ENCODE data around the gene BPIFA1. TPM values are rescaled to one million over a fixed set of nuclear protein-coding genes. Genes with fewer than 3 reads are reported as not detected.

Gene BPIFA1
- total and polyA plus RNA-seq, 9 of the 15 experiments (the other 6 are each of a cell fraction or from before 2014, with no cell fraction given), result not detected

DNA sequence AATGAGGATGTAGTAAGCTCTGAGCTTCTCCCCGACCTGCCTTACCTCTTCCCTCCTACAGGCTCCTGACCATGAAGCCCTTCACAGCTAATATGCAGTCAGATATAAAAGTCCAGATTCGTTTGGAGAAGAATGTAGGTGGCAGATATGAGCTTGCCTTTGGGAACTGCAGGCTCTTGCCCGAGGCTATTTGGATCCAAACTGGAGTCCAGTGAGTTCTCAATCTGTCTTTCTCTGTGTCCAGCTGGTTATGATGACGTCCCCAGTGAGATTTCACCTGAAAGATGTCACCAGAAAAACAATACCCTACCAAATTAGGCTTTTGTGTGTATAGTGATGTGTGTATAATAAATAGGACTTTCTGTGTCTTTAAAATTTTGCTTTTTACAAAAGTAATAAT is 33.3 kb upstream of the BPIFA1 start:
- intact Hi-C loops (cut with micrococcal nuclease), result no loop called here
- Histone ChIP-seq H3K4me1 (replicated peaks in 1 of 2; ENCODE audit: control insufficient read depth in 2 of 2, insufficient read depth in 2 of 2, low read length in 2 of 2) (no peaks in the 10 kb centered on the region), H3K9ac (ENCODE audit: insufficient read depth in 1 of 2, low read depth in 2 of 2, low read length in 2 of 2) (no peak overlapping the region), H3K27me3 (ENCODE audit: control insufficient read depth in 2 of 2, insufficient read depth in 2 of 2, low read length in 2 of 2) (peaks cover 7 to 8% of the 10 kb centered on the region in 2 experiments), H4K20me1 (replicated peaks; ENCODE audit: control insufficient read depth, insufficient read depth, low read length) (peaks cover 4% of the 10 kb centered on the region; the same call in 1 of the 2 replicates), H3K36me3 (ENCODE audit: control insufficient read depth, insufficient read depth, low read length) (no peaks in the 10 kb centered on the region), H3K27ac (ENCODE audit: extremely low read depth, low read depth, low read length) (no peak overlapping the region), H3K4me3 (no peak overlapping the region), H3K4me2 (ENCODE audit: insufficient read depth, low read length) (no peak overlapping the region), H2AFZ (ENCODE audit: low read depth, low read length) (no peak overlapping the region), H3K9me1 (ENCODE audit: control insufficient read depth, insufficient read depth, low read length) (no peaks in the 10 kb centered on the region), H3K9me3 (replicated peaks; ENCODE audit: control insufficient read depth, insufficient read depth, low read depth, low read length) (no peaks in the 10 kb centered on the region), H3K79me2 (ENCODE audit: control insufficient read depth, insufficient read depth, low read length) (no peaks in the 10 kb centered on the region)
- POLR2A ChIA-PET, result no interaction called here
- DNase-seq (ENCODE audit: extremely low read depth in 1 of 4, low spot score in 3 of 4), result no peak
- BruUV-seq (replicated peaks), result no TSS peak
- WGBS (ENCODE audit: insufficient coverage, low coverage, missing lambda C conversion rate), result 0% methylated on average over 4 of the region's 4 CpGs
- TF ChIP-seq CREB1 (IDR thresholded peaks at IDR 0.05) (no peak), CREB1 (CRISPR knock-in tag; IDR thresholded peaks at IDR 0.05) (no peak), CBFB (CRISPR knock-in tag; IDR thresholded peaks at IDR 0.05) (no peak)
- TF ChIP-seq, protein P1, sequence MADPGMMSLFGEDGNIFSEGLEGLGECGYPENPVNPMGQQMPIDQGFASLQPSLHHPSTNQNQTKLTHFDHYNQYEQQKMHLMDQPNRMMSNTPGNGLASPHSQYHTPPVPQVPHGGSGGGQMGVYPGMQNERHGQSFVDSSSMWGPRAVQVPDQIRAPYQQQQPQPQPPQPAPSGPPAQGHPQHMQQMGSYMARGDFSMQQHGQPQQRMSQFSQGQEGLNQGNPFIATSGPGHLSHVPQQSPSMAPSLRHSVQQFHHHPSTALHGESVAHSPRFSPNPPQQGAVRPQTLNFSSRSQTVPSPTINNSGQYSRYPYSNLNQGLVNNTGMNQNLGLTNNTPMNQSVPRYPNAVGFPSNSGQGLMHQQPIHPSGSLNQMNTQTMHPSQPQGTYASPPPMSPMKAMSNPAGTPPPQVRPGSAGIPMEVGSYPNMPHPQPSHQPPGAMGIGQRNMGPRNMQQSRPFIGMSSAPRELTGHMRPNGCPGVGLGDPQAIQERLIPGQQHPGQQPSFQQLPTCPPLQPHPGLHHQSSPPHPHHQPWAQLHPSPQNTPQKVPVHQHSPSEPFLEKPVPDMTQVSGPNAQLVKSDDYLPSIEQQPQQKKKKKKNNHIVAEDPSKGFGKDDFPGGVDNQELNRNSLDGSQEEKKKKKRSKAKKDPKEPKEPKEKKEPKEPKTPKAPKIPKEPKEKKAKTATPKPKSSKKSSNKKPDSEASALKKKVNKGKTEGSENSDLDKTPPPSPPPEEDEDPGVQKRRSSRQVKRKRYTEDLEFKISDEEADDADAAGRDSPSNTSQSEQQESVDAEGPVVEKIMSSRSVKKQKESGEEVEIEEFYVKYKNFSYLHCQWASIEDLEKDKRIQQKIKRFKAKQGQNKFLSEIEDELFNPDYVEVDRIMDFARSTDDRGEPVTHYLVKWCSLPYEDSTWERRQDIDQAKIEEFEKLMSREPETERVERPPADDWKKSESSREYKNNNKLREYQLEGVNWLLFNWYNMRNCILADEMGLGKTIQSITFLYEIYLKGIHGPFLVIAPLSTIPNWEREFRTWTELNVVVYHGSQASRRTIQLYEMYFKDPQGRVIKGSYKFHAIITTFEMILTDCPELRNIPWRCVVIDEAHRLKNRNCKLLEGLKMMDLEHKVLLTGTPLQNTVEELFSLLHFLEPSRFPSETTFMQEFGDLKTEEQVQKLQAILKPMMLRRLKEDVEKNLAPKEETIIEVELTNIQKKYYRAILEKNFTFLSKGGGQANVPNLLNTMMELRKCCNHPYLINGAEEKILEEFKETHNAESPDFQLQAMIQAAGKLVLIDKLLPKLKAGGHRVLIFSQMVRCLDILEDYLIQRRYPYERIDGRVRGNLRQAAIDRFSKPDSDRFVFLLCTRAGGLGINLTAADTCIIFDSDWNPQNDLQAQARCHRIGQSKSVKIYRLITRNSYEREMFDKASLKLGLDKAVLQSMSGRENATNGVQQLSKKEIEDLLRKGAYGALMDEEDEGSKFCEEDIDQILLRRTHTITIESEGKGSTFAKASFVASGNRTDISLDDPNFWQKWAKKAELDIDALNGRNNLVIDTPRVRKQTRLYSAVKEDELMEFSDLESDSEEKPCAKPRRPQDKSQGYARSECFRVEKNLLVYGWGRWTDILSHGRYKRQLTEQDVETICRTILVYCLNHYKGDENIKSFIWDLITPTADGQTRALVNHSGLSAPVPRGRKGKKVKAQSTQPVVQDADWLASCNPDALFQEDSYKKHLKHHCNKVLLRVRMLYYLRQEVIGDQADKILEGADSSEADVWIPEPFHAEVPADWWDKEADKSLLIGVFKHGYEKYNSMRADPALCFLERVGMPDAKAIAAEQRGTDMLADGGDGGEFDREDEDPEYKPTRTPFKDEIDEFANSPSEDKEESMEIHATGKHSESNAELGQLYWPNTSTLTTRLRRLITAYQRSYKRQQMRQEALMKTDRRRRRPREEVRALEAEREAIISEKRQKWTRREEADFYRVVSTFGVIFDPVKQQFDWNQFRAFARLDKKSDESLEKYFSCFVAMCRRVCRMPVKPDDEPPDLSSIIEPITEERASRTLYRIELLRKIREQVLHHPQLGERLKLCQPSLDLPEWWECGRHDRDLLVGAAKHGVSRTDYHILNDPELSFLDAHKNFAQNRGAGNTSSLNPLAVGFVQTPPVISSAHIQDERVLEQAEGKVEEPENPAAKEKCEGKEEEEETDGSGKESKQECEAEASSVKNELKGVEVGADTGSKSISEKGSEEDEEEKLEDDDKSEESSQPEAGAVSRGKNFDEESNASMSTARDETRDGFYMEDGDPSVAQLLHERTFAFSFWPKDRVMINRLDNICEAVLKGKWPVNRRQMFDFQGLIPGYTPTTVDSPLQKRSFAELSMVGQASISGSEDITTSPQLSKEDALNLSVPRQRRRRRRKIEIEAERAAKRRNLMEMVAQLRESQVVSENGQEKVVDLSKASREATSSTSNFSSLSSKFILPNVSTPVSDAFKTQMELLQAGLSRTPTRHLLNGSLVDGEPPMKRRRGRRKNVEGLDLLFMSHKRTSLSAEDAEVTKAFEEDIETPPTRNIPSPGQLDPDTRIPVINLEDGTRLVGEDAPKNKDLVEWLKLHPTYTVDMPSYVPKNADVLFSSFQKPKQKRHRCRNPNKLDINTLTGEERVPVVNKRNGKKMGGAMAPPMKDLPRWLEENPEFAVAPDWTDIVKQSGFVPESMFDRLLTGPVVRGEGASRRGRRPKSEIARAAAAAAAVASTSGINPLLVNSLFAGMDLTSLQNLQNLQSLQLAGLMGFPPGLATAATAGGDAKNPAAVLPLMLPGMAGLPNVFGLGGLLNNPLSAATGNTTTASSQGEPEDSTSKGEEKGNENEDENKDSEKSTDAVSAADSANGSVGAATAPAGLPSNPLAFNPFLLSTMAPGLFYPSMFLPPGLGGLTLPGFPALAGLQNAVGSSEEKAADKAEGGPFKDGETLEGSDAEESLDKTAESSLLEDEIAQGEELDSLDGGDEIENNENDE (IDR thresholded peaks at IDR 0.05; ENCODE audit: low read depth, low read length), result no peak
- CTCF ChIA-PET (ENCODE audit: low intra/inter-chr PET ratio), result no interaction called here
- no peak for ATAC-seq
- FAIRE-seq, result no peak
- in situ Hi-C loops (cut with MboI), result no loop called here

All from K562 (cell line).